ENCODE data around the gene ARHGAP22. TPM values are rescaled to one million over a fixed set of nuclear protein-coding genes. Genes with fewer than 3 reads are reported as not detected.

ARHGAP22 gene
- polyA plus RNA-seq, 1 donor from 2014 or later, result 0.15 TPM

DNA sequence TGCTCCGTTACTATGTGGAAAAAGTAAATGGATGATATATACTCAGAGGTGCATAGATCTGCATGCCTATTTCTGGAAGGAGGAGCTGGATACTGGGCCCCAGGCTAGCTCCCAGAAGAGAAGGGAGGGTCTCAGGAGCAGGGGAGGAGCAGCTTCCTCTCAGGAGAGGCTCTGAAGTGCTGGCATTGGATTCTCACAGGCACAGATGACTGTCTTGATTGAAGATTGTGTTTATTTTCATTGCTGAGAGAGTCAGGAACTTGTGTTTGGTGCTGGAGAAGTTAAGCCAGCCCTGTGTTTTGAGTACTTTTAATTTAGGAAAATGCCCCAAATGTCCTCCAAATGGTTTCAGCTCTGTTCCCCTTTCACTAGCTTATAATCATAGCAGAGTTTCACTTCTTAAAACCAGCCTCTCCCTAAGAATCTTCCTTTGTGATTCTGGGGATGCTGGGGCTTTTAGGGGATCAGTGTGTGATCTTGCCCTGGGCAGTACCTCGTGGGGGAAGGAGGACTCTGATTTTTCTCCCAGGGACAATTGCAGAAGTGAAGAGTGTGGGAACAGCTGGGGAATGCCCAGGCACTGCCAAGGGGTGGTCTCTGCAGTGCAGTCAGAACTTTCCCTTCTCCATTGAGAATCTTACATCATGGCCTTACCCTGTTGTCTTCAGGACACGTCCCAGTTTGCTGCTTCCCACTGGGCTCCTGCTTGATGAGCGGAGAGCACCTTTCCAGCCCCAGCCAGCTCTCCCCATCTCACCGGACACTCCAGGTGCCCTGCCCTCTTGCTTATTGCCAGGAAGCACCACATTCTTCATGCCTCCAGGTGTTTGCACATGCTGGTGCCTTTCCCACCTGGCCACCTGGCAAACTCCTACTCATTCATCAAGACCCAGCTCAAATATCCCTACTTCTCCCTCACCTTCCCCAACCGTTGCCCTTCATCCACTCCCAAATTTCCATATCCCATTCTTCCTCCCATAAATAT, 102.8 kb downstream of the ARHGAP22 start:
- Histone ChIP-seq H3F3A (ENCODE audit: insufficient read depth, low read length, poor library complexity, severe bottlenecking) (no peaks in the 10 kb centered on the region), H3K27ac (ENCODE audit: low read length) (no peak overlapping the region), H3K36me3 (ENCODE audit: insufficient read depth, low read length) (no peaks in the 10 kb centered on the region), H3K9ac (ENCODE audit: low read length) (no peak overlapping the region), H4K20me1 (ENCODE audit: insufficient read depth) (no peaks in the 10 kb centered on the region), H3K9me3 (ENCODE audit: low read length) (no peaks in the 10 kb centered on the region), H2AFZ (ENCODE audit: low read depth, low read length) (no peak overlapping the region), H3K4me2 (ENCODE audit: low read length) (no peak overlapping the region), H3K4me3 (ENCODE audit: low read length) (no peak overlapping the region), H3K79me2 (replicated peaks; ENCODE audit: insufficient read depth, low read length) (no peaks in the 10 kb centered on the region), H3K27me3 (ENCODE audit: insufficient read depth, low read depth, low read length) (no peaks in the 10 kb centered on the region), H3K9me2 (ENCODE audit: insufficient read depth, low read length) (no peaks in the 10 kb centered on the region)
- TF ChIP-seq MXI1 (conservative IDR thresholded peaks at IDR 0.05; ENCODE audit: poor library complexity, severe bottlenecking) (no peak), SMC3 (conservative IDR thresholded peaks at IDR 0.05; ENCODE audit: poor library complexity) (no peak), EP300 (conservative IDR thresholded peaks at IDR 0.05; ENCODE audit: poor library complexity, severe bottlenecking) (no peak), TAF1 (IDR thresholded peaks at IDR 0.05; ENCODE audit: low read depth) (no peak), POLR2AphosphoS5 (IDR thresholded peaks at IDR 0.05) (no peak), EZH2 (IDR thresholded peaks at IDR 0.05; ENCODE audit: borderline replicate concordance, insufficient read depth, low read length, poor library complexity, severe bottlenecking) (no peak), RAD21 (conservative IDR thresholded peaks at IDR 0.05) (no peak)
- TF ChIP-seq, protein P1, sequence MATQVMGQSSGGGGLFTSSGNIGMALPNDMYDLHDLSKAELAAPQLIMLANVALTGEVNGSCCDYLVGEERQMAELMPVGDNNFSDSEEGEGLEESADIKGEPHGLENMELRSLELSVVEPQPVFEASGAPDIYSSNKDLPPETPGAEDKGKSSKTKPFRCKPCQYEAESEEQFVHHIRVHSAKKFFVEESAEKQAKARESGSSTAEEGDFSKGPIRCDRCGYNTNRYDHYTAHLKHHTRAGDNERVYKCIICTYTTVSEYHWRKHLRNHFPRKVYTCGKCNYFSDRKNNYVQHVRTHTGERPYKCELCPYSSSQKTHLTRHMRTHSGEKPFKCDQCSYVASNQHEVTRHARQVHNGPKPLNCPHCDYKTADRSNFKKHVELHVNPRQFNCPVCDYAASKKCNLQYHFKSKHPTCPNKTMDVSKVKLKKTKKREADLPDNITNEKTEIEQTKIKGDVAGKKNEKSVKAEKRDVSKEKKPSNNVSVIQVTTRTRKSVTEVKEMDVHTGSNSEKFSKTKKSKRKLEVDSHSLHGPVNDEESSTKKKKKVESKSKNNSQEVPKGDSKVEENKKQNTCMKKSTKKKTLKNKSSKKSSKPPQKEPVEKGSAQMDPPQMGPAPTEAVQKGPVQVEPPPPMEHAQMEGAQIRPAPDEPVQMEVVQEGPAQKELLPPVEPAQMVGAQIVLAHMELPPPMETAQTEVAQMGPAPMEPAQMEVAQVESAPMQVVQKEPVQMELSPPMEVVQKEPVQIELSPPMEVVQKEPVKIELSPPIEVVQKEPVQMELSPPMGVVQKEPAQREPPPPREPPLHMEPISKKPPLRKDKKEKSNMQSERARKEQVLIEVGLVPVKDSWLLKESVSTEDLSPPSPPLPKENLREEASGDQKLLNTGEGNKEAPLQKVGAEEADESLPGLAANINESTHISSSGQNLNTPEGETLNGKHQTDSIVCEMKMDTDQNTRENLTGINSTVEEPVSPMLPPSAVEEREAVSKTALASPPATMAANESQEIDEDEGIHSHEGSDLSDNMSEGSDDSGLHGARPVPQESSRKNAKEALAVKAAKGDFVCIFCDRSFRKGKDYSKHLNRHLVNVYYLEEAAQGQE (IDR thresholded peaks at IDR 0.05; ENCODE audit: borderline replicate concordance), result no peak
- TF ChIP-seq, protein P2, sequence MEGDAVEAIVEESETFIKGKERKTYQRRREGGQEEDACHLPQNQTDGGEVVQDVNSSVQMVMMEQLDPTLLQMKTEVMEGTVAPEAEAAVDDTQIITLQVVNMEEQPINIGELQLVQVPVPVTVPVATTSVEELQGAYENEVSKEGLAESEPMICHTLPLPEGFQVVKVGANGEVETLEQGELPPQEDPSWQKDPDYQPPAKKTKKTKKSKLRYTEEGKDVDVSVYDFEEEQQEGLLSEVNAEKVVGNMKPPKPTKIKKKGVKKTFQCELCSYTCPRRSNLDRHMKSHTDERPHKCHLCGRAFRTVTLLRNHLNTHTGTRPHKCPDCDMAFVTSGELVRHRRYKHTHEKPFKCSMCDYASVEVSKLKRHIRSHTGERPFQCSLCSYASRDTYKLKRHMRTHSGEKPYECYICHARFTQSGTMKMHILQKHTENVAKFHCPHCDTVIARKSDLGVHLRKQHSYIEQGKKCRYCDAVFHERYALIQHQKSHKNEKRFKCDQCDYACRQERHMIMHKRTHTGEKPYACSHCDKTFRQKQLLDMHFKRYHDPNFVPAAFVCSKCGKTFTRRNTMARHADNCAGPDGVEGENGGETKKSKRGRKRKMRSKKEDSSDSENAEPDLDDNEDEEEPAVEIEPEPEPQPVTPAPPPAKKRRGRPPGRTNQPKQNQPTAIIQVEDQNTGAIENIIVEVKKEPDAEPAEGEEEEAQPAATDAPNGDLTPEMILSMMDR (IDR thresholded peaks at IDR 0.05; ENCODE audit: poor library complexity, severe bottlenecking), result no peak

GRCh38 chr10:48501226-48501625, 103.6 kb downstream of the ARHGAP22 start:
- Histone ChIP-seq H3K9ac (ENCODE audit: low read length) (no peak overlapping the region), H3K27ac (ENCODE audit: low read length) (no peak overlapping the region), H4K20me1 (ENCODE audit: insufficient read depth) (no peaks in the 10 kb centered on the region), H3K4me3 (ENCODE audit: low read length) (no peak overlapping the region), H3K9me2 (ENCODE audit: insufficient read depth, low read length) (no peaks in the 10 kb centered on the region), H3K4me2 (ENCODE audit: low read length) (no peak overlapping the region), H3F3A (ENCODE audit: insufficient read depth, low read length, poor library complexity, severe bottlenecking) (no peaks in the 10 kb centered on the region), H3K27me3 (ENCODE audit: insufficient read depth, low read depth, low read length) (no peaks in the 10 kb centered on the region), H3K36me3 (ENCODE audit: insufficient read depth, low read length) (no peaks in the 10 kb centered on the region), H3K79me2 (replicated peaks; ENCODE audit: insufficient read depth, low read length) (no peaks in the 10 kb centered on the region), H2AFZ (ENCODE audit: low read depth, low read length) (no peak overlapping the region), H3K9me3 (ENCODE audit: low read length) (no peaks in the 10 kb centered on the region)
- TF ChIP-seq RAD21 (conservative IDR thresholded peaks at IDR 0.05) (no peak), SMC3 (conservative IDR thresholded peaks at IDR 0.05; ENCODE audit: poor library complexity) (no peak), EZH2 (IDR thresholded peaks at IDR 0.05; ENCODE audit: borderline replicate concordance, insufficient read depth, low read length, poor library complexity, severe bottlenecking) (no peak), EP300 (conservative IDR thresholded peaks at IDR 0.05; ENCODE audit: poor library complexity, severe bottlenecking) (no peak), TAF1 (IDR thresholded peaks at IDR 0.05; ENCODE audit: low read depth) (no peak), POLR2AphosphoS5 (IDR thresholded peaks at IDR 0.05) (no peak), MXI1 (conservative IDR thresholded peaks at IDR 0.05; ENCODE audit: poor library complexity, severe bottlenecking) (no peak)
- TF ChIP-seq, protein P1 (IDR thresholded peaks at IDR 0.05; ENCODE audit: borderline replicate concordance), result no peak
- TF ChIP-seq, protein P2 (IDR thresholded peaks at IDR 0.05; ENCODE audit: poor library complexity, severe bottlenecking), result no peak

Data from neural cell (in vitro differentiated cells).